SK-N-SH treated with all-trans-retinoic acid at 6 μM for 48 hours (cell line): Measurements from ENCODE around the gene DHPS.

Experiments used
- ATAC-seq: fragments of 200-7000 bp; cut with Tn5 transposase; 3 replicates; pipeline ENCODE4 v1.9.1; 2020; ENCODE audit warnings: mild to moderate bottlenecking, moderate library complexity
- BACH2 ChIP-seq: fragments of 250-450 bp; sonication (Bioruptor Pico); IDR thresholded peaks from 2 replicates; pipeline ENCODE4 v1.9.0; 2021; ENCODE audit warnings: mild to moderate bottlenecking, borderline replicate concordance
- CREB5 ChIP-seq: fragments of 250-450 bp; sonication (Bioruptor Pico); IDR thresholded peaks from 2 replicates; pipeline ENCODE4 v1.5.1; 2020; ENCODE audit warnings: low read depth, mild to moderate bottlenecking, moderate library complexity
- CSDC2 ChIP-seq: fragments of 250-450 bp; sonication (Bioruptor Pico); IDR thresholded peaks from 2 replicates; pipeline ENCODE4 v1.5.0; 2020; ENCODE audit warnings: mild to moderate bottlenecking, moderate library complexity
- ESRRG ChIP-seq: fragments of 250-450 bp; sonication (Bioruptor Pico); IDR thresholded peaks from 2 replicates; pipeline ENCODE4 v1.6.1; 2021; ENCODE audit warnings: mild to moderate bottlenecking
- GLIS3 ChIP-seq: fragments of 250-450 bp; sonication (Bioruptor Pico); IDR thresholded peaks from 2 replicates; pipeline ENCODE4 v1.5.0; 2020; ENCODE audit warnings: mild to moderate bottlenecking, moderate library complexity
- ISL1 ChIP-seq: fragments of 250-450 bp; sonication (Bioruptor Pico); IDR thresholded peaks from 2 replicates; pipeline ENCODE4 v2.1.2; 2022; ENCODE audit warnings: mild to moderate bottlenecking, moderate library complexity
- OSR1 ChIP-seq: fragments of 250-450 bp; sonication (Bioruptor Pico); IDR thresholded peaks from 2 replicates; pipeline ENCODE4 v1.8.0; 2022; ENCODE audit warnings: moderate library complexity, mild to moderate bottlenecking, inconsistent platforms
- PATZ1 ChIP-seq: fragments of 250-450 bp; sonication (Bioruptor Pico); IDR thresholded peaks from 2 replicates; pipeline ENCODE4 v1.8.0; 2020; ENCODE audit warnings: mild to moderate bottlenecking, moderate library complexity, borderline replicate concordance
- PPARA ChIP-seq: fragments of 250-450 bp; sonication (Bioruptor Pico); IDR thresholded peaks from 2 replicates; pipeline ENCODE4 v1.5.0; 2020; ENCODE audit warnings: mild to moderate bottlenecking, borderline replicate concordance
- SNAI2 ChIP-seq: fragments of 250-450 bp; sonication (Bioruptor Pico); IDR thresholded peaks from 2 replicates; pipeline ENCODE4 v1.5.0; 2020; ENCODE audit warnings: mild to moderate bottlenecking, moderate library complexity
- TCF4 ChIP-seq: fragments of 250-450 bp; sonication (Bioruptor Pico); IDR thresholded peaks from 2 replicates; pipeline ENCODE4 v1.8.0; 2021; ENCODE audit warnings: mild to moderate bottlenecking, moderate library complexity, borderline replicate concordance
- TSHZ2 ChIP-seq: fragments of 250-450 bp; sonication (Bioruptor Pico); IDR thresholded peaks from 2 replicates; pipeline ENCODE4 v1.5.0; 2020; ENCODE audit warnings: mild to moderate bottlenecking, moderate library complexity
- ZC3H10 ChIP-seq: fragments of 250-450 bp; sonication (Bioruptor Pico); IDR thresholded peaks from 2 replicates; pipeline ENCODE4 v1.5.1; 2021; ENCODE audit warnings: mild to moderate bottlenecking, moderate library complexity
- ZFP3 ChIP-seq: fragments of 250-450 bp; sonication (Bioruptor Pico); IDR thresholded peaks from 2 replicates; pipeline ENCODE4 v1.5.0; 2020; ENCODE audit warnings: mild to moderate bottlenecking, moderate library complexity
- ZFP30 ChIP-seq: fragments of 450-650 bp; formaldehyde crosslinking; IDR thresholded peaks from 2 replicates; pipeline ENCODE4 v1.5.0; 2022; ENCODE audit warnings: mild to moderate bottlenecking, moderate library complexity
- ZNF565 ChIP-seq: fragments of 450-650 bp; formaldehyde crosslinking; conservative IDR thresholded peaks from 2 replicates; pipeline ENCODE4 v1.5.0; 2020; ENCODE audit warnings: low read depth, mild to moderate bottlenecking, moderate library complexity
- ZNF70 ChIP-seq: fragments of 450-650 bp; formaldehyde crosslinking; IDR thresholded peaks from 2 replicates; pipeline ENCODE4 v1.5.0; 2020; ENCODE audit warnings: mild to moderate bottlenecking, moderate library complexity
- ZNF8 ChIP-seq: fragments of 450-650 bp; formaldehyde crosslinking; IDR thresholded peaks from 2 replicates; pipeline ENCODE4 v1.5.0; 2020; ENCODE audit warnings: mild to moderate bottlenecking, moderate library complexity

DHPS gene

GRCh38 chr19:12656899-12657571 is 24.6 kb downstream of the DHPS start (continued):
- TF ChIP-seq PATZ1 (CRISPR knock-in tag) (no peak), ISL1 (CRISPR knock-in tag) (no peak), OSR1 (CRISPR knock-in tag) (no peak), ZNF70 (CRISPR knock-in tag) (no peak), ZC3H10 (no peak), ZNF565 (CRISPR knock-in tag) (no peak)
- TF ChIP-seq, all 23 proteins: peak for 0

GRCh38 chr19:12655546-12655945 is 26.1 kb downstream of the DHPS start:
- no peak for ATAC-seq

GRCh38 chr19:12652219-12652618 is 29.5 kb downstream of the DHPS start:
- ATAC-seq = no peak
- TF ChIP-seq GLIS3 (CRISPR knock-in tag) = no peak
- no peak for TF ChIP-seq ZFP30 (CRISPR knock-in tag)
- no peak for TF ChIP-seq CSDC2 (CRISPR knock-in tag)
- no peak for TF ChIP-seq ISL1 (CRISPR knock-in tag)
- TF ChIP-seq PPARA = no peak
- no peak for TF ChIP-seq ESRRG (CRISPR knock-in tag)
- TF ChIP-seq BACH2 (CRISPR knock-in tag) = no peak
- TF ChIP-seq SNAI2 (CRISPR knock-in tag) = no peak
- no peak for TF ChIP-seq PATZ1 (CRISPR knock-in tag)

More at GRCh38 chr19:12655546-12655945, 26.1 kb downstream of the DHPS start:
- TF ChIP-seq ESRRG (CRISPR knock-in tag) (no peak), PATZ1 (CRISPR knock-in tag) (no peak)

- TF ChIP-seq CREB5 (no peak), GLIS3 (CRISPR knock-in tag) (no peak), OSR1 (CRISPR knock-in tag) (no peak), ZFP30 (CRISPR knock-in tag) (no peak), ZNF565 (CRISPR knock-in tag) (no peak), SNAI2 (CRISPR knock-in tag) (no peak), ZNF8 (CRISPR knock-in tag) (no peak), ISL1 (CRISPR knock-in tag) (no peak), ZC3H10 (no peak)
- TF ChIP-seq, all 23 proteins: peak for 0
Observed at GRCh38 chr19:12649941-12650340, 31.7 kb downstream of the DHPS start.

GRCh38 chr19:12648088-12648487 is 33.6 kb downstream of the DHPS start:
- ATAC-seq = peak; percentile 75
- no peak for TF ChIP-seq BACH2 (CRISPR knock-in tag)
- no peak for TF ChIP-seq ZFP3
- no peak for TF ChIP-seq PPARA
- no peak for TF ChIP-seq PATZ1 (CRISPR knock-in tag)
- TF ChIP-seq ZC3H10 = no peak
- TF ChIP-seq TSHZ2 (CRISPR knock-in tag) = no peak
- TF ChIP-seq ZNF565 (CRISPR knock-in tag) = no peak
- no peak for TF ChIP-seq GLIS3 (CRISPR knock-in tag)
- TF ChIP-seq ZNF8 (CRISPR knock-in tag) = no peak
- no peak for TF ChIP-seq ZFP30 (CRISPR knock-in tag)
- no peak for TF ChIP-seq ISL1 (CRISPR knock-in tag)
- no peak for TF ChIP-seq TCF4 (CRISPR knock-in tag)
- TF ChIP-seq ZNF70 (CRISPR knock-in tag) = no peak
- no peak for TF ChIP-seq CREB5

More at GRCh38 chr19:12649941-12650340, 31.7 kb downstream of the DHPS start:
- no peak for ATAC-seq
